Keratinocyte (primary cell): ENCODE data around the gene HCFC1R1. TPM values are rescaled to one million over a fixed set of nuclear protein-coding genes. Genes with fewer than 3 reads are reported as not detected.

ENCODE experiments used
- DNase-seq: peaks from one replicate; pipeline ENCODE4 v3.0.0-alpha.2; 2011; ENCODE audit warnings: low read depth, missing footprints, low spot score
- FAIRE-seq: peaks from 2 replicates; lab custom pipeline; 2011; peaks lifted over from hg19 to GRCh38; lab: Jason Lieb, UNC
- H2AFZ ChIP-seq: 2 replicates; pipeline ENCODE4 v1.6.0; 2012; ENCODE audit warnings: low read length, control low read depth, inconsistent platforms; ENCODE audit not compliant: control insufficient read depth
- H3K27ac ChIP-seq: 2 replicates; pipeline ENCODE4 v1.5.1; 2011; ENCODE audit warnings: low read length; ENCODE audit not compliant: control insufficient read depth, insufficient read depth
- H3K27me3 ChIP-seq: 3 replicates; pipeline ENCODE4 v1.6.0; 2011; ENCODE audit warnings: low read length; ENCODE audit not compliant: control insufficient read depth, insufficient read depth; ENCODE audit errors: extremely low read depth
- H3K36me3 ChIP-seq, 2 experiments: 2 replicates in 1 of 2; 3 replicates in 1 of 2; pipeline ENCODE4 v1.5.1; 2011; ENCODE audit warnings: low read length in 2 of 2, mild to moderate bottlenecking in 1 of 2; ENCODE audit not compliant: control insufficient read depth in 2 of 2, insufficient read depth in 2 of 2; ENCODE audit errors: extremely low read depth in 1 of 2
- H3K4me1 ChIP-seq: 3 replicates; pipeline ENCODE4 v1.5.1; 2011; ENCODE audit warnings: low read length; ENCODE audit not compliant: control insufficient read depth, insufficient read depth; ENCODE audit errors: extremely low read depth
- H3K4me2 ChIP-seq: 3 replicates; pipeline ENCODE4 v1.6.0; 2011; ENCODE audit warnings: low read depth, low read length; ENCODE audit not compliant: control insufficient read depth, insufficient read depth; ENCODE audit errors: extremely low read depth
- H3K4me3 ChIP-seq, 3 experiments: fragments of 200-600 bp in 1 of 3; sonication (generic) in 1 of 3; 2 replicates in 2 of 3; 3 replicates in 1 of 3; pipeline ENCODE4 v1.5.1; 2011 to 2016; ENCODE audit warnings: low read length in 3 of 3, mild to moderate bottlenecking in 3 of 3, control low read depth in 2 of 3, inconsistent platforms in 1 of 3, low read depth in 1 of 3, mixed read lengths in 1 of 3, mixed run types in 1 of 3, moderate library complexity in 1 of 3; ENCODE audit not compliant: control insufficient read depth in 2 of 3, insufficient read depth in 2 of 3; ENCODE audit errors: extremely low read depth in 1 of 3
- H3K79me2 ChIP-seq: 2 replicates; pipeline ENCODE4 v1.6.0; 2012; ENCODE audit warnings: low read length; ENCODE audit not compliant: control insufficient read depth, insufficient read depth
- H3K9ac ChIP-seq: 3 replicates; pipeline ENCODE4 v1.6.0; 2011; ENCODE audit warnings: low read length; ENCODE audit not compliant: control insufficient read depth, insufficient read depth; ENCODE audit errors: extremely low read depth
- H3K9me1 ChIP-seq: 3 replicates; pipeline ENCODE4 v1.6.0; 2011; ENCODE audit warnings: low read length; ENCODE audit not compliant: control insufficient read depth, insufficient read depth; ENCODE audit errors: extremely low read depth
- H3K9me3 ChIP-seq: 2 replicates; pipeline ENCODE4 v1.5.1; 2012; ENCODE audit warnings: low read depth, low read length; ENCODE audit not compliant: control insufficient read depth
- H4K20me1 ChIP-seq: 3 replicates; pipeline ENCODE4 v1.6.0; 2011; ENCODE audit warnings: low read length; ENCODE audit not compliant: control insufficient read depth, insufficient read depth; ENCODE audit errors: extremely low read depth
- EZH2 ChIP-seq: IDR thresholded peaks from one replicate; pipeline ENCODE4 v1.6.1; 2012; ENCODE audit warnings: inconsistent platforms, mild to moderate bottlenecking, low read length, moderate library complexity
- dilution Hi-C: fragments of 300-500 bp; cut with MboI; formaldehyde crosslinking; loops from one replicate; pipeline ENCODE4 v1.7.0; 2020; ENCODE audit warnings: low sequenced_read_pairs; ENCODE audit not compliant: extremely low pct_ligation_motif_present
- polyA plus RNA-seq, 5 experiments: library from polyadenylated mRNA; depleted of rRNA in 3 of 5; stranded (reverse) in 3 of 5; stranded (forward) in 1 of 5; unstranded in 1 of 5; fragments of >200 nt; gene quantifications; 1 replicate in 1 of 5; 2 replicates in 3 of 5; 3 replicates in 1 of 5; pipeline versions ENCODE4 v1.2.1 to v1.2.3, GENCODE V29; 2011 to 2012; ENCODE audit warnings: missing spikeins in 2 of 5, low read depth in 1 of 5, low replicate concordance in 1 of 5
- TF ChIP-seq, protein P1 (sequence below), 3 experiments: IDR thresholded peaks in 1 of 3; conservative IDR thresholded peaks in 1 of 3; optimal IDR thresholded peaks in 1 of 3; 2 replicates in 2 of 3; 3 replicates in 1 of 3; pipeline versions ENCODE3 to v1.5.1; 2011; ENCODE audit warnings: low read length in 3 of 3, mild to moderate bottlenecking in 3 of 3, moderate library complexity in 2 of 3, control low read depth in 1 of 3, inconsistent platforms in 1 of 3; ENCODE audit not compliant: insufficient read depth in 2 of 3; ENCODE audit errors: extremely low read depth in 1 of 3

HCFC1R1 gene
- polyA plus RNA-seq, 1 donor (not counting 4 experiments of a cell fraction or from before 2014, with no cell fraction given): 13.0 TPM

DNA sequence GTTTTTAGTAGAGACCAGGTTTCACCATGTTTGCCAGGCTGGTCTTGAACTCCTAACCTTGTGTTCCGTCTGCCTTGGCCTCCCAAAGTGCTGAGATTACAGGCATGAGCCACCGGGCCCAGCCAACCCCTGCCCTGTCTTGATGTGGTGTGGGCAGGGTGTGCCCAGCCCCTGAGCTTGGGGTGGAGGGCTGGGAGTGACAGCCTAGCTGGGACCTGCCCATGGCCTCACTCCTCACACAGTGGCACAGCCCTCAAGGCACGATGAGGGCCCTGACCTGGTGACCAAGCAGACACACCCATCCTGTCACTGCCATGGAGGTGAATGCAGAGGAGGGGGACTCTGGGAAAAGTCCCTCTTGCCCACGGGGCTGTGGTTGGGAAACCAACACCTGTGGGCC, 44.7 kb upstream of the HCFC1R1 start:
- H3K79me2 ChIP-seq: no peaks in the 10 kb centered on the region
- H3K9me1 ChIP-seq: no peaks in the 10 kb centered on the region
- no peak overlapping the region for H3K9ac ChIP-seq
- no peaks in the 10 kb centered on the region for H3K36me3 ChIP-seq
- no peak overlapping the region for H2AFZ ChIP-seq
- H3K27ac ChIP-seq: no peak overlapping the region
- no peak overlapping the region for H3K4me2 ChIP-seq
- H3K27me3 ChIP-seq: no peaks in the 10 kb centered on the region
- no peak for FAIRE-seq
- H3K9me3 ChIP-seq: no peaks in the 10 kb centered on the region
- no peak for DNase-seq
- H3K4me3 ChIP-seq: no peak overlapping the region
- peaks cover 5% of the 10 kb centered on the region for H3K4me1 ChIP-seq
- TF ChIP-seq EZH2: no peak
- TF ChIP-seq, protein P1, sequence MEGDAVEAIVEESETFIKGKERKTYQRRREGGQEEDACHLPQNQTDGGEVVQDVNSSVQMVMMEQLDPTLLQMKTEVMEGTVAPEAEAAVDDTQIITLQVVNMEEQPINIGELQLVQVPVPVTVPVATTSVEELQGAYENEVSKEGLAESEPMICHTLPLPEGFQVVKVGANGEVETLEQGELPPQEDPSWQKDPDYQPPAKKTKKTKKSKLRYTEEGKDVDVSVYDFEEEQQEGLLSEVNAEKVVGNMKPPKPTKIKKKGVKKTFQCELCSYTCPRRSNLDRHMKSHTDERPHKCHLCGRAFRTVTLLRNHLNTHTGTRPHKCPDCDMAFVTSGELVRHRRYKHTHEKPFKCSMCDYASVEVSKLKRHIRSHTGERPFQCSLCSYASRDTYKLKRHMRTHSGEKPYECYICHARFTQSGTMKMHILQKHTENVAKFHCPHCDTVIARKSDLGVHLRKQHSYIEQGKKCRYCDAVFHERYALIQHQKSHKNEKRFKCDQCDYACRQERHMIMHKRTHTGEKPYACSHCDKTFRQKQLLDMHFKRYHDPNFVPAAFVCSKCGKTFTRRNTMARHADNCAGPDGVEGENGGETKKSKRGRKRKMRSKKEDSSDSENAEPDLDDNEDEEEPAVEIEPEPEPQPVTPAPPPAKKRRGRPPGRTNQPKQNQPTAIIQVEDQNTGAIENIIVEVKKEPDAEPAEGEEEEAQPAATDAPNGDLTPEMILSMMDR (optimal IDR thresholded peaks at IDR 0.05 in 1 of 3, IDR thresholded peaks at IDR 0.05 in 1 of 3, conservative IDR thresholded peaks at IDR 0.05 in 1 of 3; ENCODE audit: extremely low read depth in 1 of 3, insufficient read depth in 2 of 3, low read length in 3 of 3): no peak
- no peaks in the 10 kb centered on the region for H4K20me1 ChIP-seq
- dilution Hi-C loops: no loop called here

- FAIRE-seq: no peak
- H3K9ac ChIP-seq: no peak overlapping the region
- DNase-seq: no peak
- no peak overlapping the region for H3K27ac ChIP-seq
- no peaks in the 10 kb centered on the region for H4K20me1 ChIP-seq
- H3K4me3 ChIP-seq: no peak overlapping the region
- dilution Hi-C loops: no loop called here
- H3K36me3 ChIP-seq: no peaks in the 10 kb centered on the region
- H3K27me3 ChIP-seq: no peaks in the 10 kb centered on the region
- no peaks in the 10 kb centered on the region for H3K9me3 ChIP-seq
- no peaks in the 10 kb centered on the region for H3K9me1 ChIP-seq
- no peak overlapping the region for H3K4me2 ChIP-seq
- no peaks in the 10 kb centered on the region for H3K79me2 ChIP-seq
- H3K4me1 ChIP-seq: peaks cover 5% of the 10 kb centered on the region
- no peak overlapping the region for H2AFZ ChIP-seq
- TF ChIP-seq, protein P1 (optimal IDR thresholded peaks at IDR 0.05 in 1 of 3, IDR thresholded peaks at IDR 0.05 in 1 of 3, conservative IDR thresholded peaks at IDR 0.05 in 1 of 3; ENCODE audit: extremely low read depth in 1 of 3, insufficient read depth in 2 of 3, low read length in 3 of 3): no peak
- TF ChIP-seq EZH2: no peak
Measured at GRCh38 chr16:3066440-3066748, 42.7 kb upstream of the HCFC1R1 start.
